Measurements from ENCODE around the gene CTTNBP2. TPM values are rescaled to one million over a fixed set of nuclear protein-coding genes. Genes with fewer than 3 reads are reported as not detected.
"Not testable (repeated sequence)": the region's sequence is repeated elsewhere in the genome, so short reads cannot be mapped to it uniquely, and the experiment has no call there.

Gene CTTNBP2
- total RNA-seq, 1 donor from 2014 or later: 2.9 TPM

DNA sequence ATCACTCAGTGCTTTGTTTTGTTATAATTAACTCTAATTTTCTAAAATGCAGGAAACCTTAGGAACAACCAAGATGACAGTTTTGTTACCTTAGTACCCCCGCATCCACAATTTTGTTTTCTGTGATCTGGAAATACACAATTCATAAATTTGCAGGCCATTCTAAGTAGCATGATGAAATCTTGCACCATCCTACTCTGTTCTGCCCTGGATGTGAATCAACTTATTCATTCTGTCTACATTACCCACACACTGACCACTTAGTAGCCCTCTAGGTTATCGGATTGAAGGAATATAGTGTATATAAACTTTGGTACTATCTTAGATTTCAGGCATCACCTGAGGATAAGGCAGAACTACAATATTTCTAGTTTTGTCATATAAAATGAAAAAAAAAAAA is 155.9 kb downstream of the CTTNBP2 start:
- Mint-ChIP-seq H3K4me3 (ENCODE audit: unreplicated experiment) (no peak overlapping the region), H3K27ac (ENCODE audit: unreplicated experiment) (no peak overlapping the region), H3K9me3 (ENCODE audit: low read depth) (no peaks in the 10 kb centered on the region), H3K4me1 (ENCODE audit: low read depth) (peaks cover 4% of the 10 kb centered on the region), H3K27me3 (ENCODE audit: low read depth) (no peaks in the 10 kb centered on the region), H3K36me3 (ENCODE audit: low read depth) (peaks cover 2% of the 10 kb centered on the region)
- TF ChIP-seq, protein P1, sequence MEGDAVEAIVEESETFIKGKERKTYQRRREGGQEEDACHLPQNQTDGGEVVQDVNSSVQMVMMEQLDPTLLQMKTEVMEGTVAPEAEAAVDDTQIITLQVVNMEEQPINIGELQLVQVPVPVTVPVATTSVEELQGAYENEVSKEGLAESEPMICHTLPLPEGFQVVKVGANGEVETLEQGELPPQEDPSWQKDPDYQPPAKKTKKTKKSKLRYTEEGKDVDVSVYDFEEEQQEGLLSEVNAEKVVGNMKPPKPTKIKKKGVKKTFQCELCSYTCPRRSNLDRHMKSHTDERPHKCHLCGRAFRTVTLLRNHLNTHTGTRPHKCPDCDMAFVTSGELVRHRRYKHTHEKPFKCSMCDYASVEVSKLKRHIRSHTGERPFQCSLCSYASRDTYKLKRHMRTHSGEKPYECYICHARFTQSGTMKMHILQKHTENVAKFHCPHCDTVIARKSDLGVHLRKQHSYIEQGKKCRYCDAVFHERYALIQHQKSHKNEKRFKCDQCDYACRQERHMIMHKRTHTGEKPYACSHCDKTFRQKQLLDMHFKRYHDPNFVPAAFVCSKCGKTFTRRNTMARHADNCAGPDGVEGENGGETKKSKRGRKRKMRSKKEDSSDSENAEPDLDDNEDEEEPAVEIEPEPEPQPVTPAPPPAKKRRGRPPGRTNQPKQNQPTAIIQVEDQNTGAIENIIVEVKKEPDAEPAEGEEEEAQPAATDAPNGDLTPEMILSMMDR (IDR thresholded peaks at IDR 0.05): no peak
- DNase-seq (ENCODE audit: low spot score): no peak

DNA sequence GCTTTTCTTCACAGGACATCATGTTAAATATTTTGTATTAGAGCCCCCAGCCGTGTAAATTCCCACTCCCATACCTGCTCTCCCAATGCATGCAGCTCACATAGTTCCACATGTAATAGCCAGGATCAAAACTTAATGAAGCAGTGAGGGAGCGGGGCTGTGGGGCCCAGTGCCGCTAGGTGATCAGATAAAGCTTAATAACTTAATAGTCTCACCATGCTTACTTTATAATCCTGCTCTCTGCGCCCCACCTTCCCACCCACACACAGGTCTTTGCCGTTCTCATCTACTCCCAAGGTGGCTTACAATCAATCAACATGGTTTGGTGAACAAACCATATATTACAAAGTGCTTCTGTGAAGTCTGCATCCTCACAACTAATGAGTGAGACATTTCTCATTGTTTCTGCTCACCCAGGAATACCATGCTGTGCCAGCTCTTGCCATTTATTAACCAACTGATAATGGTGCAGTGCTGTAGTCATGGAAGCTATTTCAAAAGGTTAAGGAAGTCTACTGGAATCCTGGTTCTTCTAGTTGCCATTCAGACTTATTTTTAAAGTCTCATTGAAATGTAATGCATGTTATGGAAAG is 156.4 kb downstream of the CTTNBP2 start:
- Mint-ChIP-seq H3K27me3 (ENCODE audit: low read depth) (no peaks in the 10 kb centered on the region), H3K4me1 (ENCODE audit: low read depth) (peaks cover 4% of the 10 kb centered on the region), H3K4me3 (ENCODE audit: unreplicated experiment) (no peak overlapping the region), H3K27ac (ENCODE audit: unreplicated experiment) (no peak overlapping the region), H3K36me3 (ENCODE audit: low read depth) (peaks cover 2% of the 10 kb centered on the region), H3K9me3 (ENCODE audit: low read depth) (no peaks in the 10 kb centered on the region)
- DNase-seq (ENCODE audit: low spot score): no peak
- TF ChIP-seq, protein P1 (IDR thresholded peaks at IDR 0.05): no peak

DNA sequence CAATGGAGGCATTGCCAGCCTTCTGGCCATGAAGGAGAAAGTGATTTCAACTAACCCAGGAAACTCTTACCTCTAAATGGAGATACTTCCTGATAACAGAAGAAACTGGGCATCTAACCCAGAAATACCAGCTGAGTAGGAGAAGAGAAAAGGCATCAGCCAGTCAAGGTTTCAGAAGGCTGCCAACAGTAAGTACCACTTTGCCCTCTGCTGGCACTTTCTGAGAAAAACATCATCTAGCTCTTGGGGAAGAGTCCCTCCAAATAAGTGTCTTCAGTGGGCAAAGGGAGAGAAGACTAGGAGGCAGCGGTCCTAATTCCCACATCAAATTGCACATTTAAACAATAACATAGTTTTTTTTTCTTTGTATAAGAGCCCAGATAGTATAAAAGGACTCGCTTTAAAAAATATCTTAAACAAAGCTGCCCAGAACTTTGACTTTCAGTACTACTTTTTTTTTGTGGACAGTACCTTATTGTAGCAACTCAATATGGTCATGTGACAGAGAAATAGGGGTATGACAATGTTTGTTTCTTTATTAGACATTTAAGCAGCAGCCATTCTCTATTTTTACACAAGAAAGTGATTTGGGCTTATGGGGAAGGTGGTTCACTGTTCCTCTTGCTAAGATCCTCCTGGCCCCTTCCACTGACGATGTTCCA is 157.3 kb downstream of the CTTNBP2 start:
- no peak for DNase-seq (ENCODE audit: low spot score)
- Mint-ChIP-seq H3K36me3 (ENCODE audit: low read depth) (peaks cover 2% of the 10 kb centered on the region), H3K4me3 (ENCODE audit: unreplicated experiment) (no peak overlapping the region), H3K27me3 (ENCODE audit: low read depth) (no peaks in the 10 kb centered on the region), H3K27ac (ENCODE audit: unreplicated experiment) (no peak overlapping the region), H3K4me1 (ENCODE audit: low read depth) (peaks cover 4% of the 10 kb centered on the region), H3K9me3 (ENCODE audit: low read depth) (no peaks in the 10 kb centered on the region)
- TF ChIP-seq, protein P1 (IDR thresholded peaks at IDR 0.05): peak; percentile 86

DNA sequence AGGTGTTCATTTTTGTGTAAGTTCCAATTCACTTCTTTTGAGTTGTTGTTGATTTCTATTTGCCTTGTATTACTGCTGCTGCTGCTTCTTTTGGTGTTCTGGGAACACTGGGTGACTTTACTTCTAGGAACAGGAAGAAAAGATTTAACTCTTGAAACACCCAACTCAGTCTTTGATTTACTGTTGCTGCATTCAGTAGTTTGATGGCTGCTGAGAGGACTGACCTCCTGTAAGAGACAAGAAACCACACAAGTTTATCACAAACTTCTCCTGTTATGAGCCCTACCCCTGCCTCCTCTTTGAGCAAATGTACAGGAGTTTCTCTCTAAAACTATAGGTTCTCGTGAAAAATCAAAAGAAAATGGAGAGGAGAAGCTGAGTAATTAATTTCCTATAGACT is 161.7 kb downstream of the CTTNBP2 start:
- no peak overlapping the region for H3K4me3 Mint-ChIP-seq (ENCODE audit: unreplicated experiment)
- no peaks in the 10 kb centered on the region for H3K9me3 Mint-ChIP-seq (ENCODE audit: low read depth)
- H3K36me3 Mint-ChIP-seq (ENCODE audit: low read depth): no peaks in the 10 kb centered on the region
- no peak for DNase-seq (ENCODE audit: low spot score)
- no peaks in the 10 kb centered on the region for H3K4me1 Mint-ChIP-seq (ENCODE audit: low read depth)
- TF ChIP-seq, protein P1 (IDR thresholded peaks at IDR 0.05): no peak
- H3K27ac Mint-ChIP-seq (ENCODE audit: unreplicated experiment): no peak overlapping the region
- no peaks in the 10 kb centered on the region for H3K27me3 Mint-ChIP-seq (ENCODE audit: low read depth)

DNA sequence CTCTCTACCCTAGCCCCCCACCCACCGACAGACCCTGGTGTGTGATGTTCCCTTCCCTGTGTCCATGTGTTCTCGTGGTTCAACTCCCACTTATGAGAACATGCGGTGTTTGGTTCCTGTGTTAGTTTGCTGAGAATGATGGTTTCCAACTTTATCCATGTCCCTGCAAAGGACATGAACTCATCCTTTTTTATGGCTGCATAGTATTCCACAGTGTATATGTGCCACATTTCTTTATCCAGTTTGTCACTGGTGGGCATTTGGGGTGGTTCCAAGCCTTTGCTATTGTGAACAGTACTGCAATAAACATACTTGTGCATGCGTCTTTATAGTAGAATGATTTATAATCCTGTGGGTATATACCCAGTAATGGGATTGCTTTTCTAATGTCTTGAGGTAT is 165.1 kb downstream of the CTTNBP2 start:
- DNase-seq (ENCODE audit: low spot score); H3K27ac Mint-ChIP-seq (ENCODE audit: unreplicated experiment); H3K4me3 Mint-ChIP-seq (ENCODE audit: unreplicated experiment); H3K4me1 Mint-ChIP-seq (ENCODE audit: low read depth); H3K9me3 Mint-ChIP-seq (ENCODE audit: low read depth); H3K27me3 Mint-ChIP-seq (ENCODE audit: low read depth); H3K36me3 Mint-ChIP-seq (ENCODE audit: low read depth): not testable (repeated sequence)

DNA sequence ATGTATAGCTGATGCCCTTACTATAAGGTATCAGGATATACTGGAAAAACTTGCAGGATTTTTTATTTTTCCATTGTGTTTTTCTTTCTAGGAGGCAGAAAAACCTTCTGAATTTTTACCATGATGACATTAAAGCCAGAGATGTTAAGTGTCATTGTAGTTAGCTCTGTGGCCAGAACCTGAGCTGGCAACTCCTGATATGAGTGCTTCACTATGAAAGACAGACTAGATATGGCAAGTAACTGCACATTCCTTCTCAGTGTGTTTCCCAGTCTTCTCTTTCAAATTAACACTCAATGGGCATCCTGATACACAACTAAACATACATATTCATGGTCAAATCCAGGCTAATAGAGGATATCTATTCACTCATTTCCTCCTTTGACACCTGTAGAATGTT is 166.2 kb downstream of the CTTNBP2 start:
- Mint-ChIP-seq H3K4me1 (ENCODE audit: low read depth) (no peaks in the 10 kb centered on the region), H3K27ac (ENCODE audit: unreplicated experiment) (no peak overlapping the region), H3K9me3 (ENCODE audit: low read depth) (no peaks in the 10 kb centered on the region), H3K36me3 (ENCODE audit: low read depth) (no peaks in the 10 kb centered on the region), H3K27me3 (ENCODE audit: low read depth) (peaks cover 6% of the 10 kb centered on the region), H3K4me3 (ENCODE audit: unreplicated experiment) (no peak overlapping the region)
- DNase-seq (ENCODE audit: low spot score): no peak
- TF ChIP-seq, protein P1 (IDR thresholded peaks at IDR 0.05): no peak
